T-cell (primary cell): ENCODE measurements around the gene WDR45. TPM values are rescaled to one million over a fixed set of nuclear protein-coding genes. Genes with fewer than 3 reads are reported as not detected.

ENCODE experiments used
- ATAC-seq, 4 experiments: fragments of 200-7000 bp in 3 of 4; fragments of 150-1000 bp in 1 of 4; cut with Tn5 transposase; replicated peaks in 1 of 4; 1 replicate in 3 of 4; 2 replicates in 1 of 4; pipeline ENCODE4 v1.10.0; 2021; ENCODE audit warnings: moderate library complexity in 3 of 4, mild to moderate bottlenecking in 2 of 4, moderate number of reproducible peaks in 1 of 4
- CTCF ChIA-PET, 2 donors: fragments of 300-600 bp; sonication (Branson Sonifier 250); formaldehyde crosslinking; loops; one replicate each; lab custom pipeline; 2022; ENCODE audit warnings: antibody characterized with exemption in 2 of 2; lab: Charles Lee
- POLR2A ChIA-PET, 2 donors: fragments of 300-600 bp; sonication (Branson Sonifier 250); formaldehyde crosslinking; loops; one replicate each; lab custom pipeline; 2022; ENCODE audit warnings: antibody characterized with exemption in 2 of 2; lab: Charles Lee
- DNase-seq, 35 experiments: peaks; one replicate each; pipeline versions ENCODE4 v3.0.0 to v3.0.0-alpha.2; 2013 to 2023
- H3K27ac ChIP-seq: one replicate; pipeline ENCODE4 v1.5.1; 2013; ENCODE audit warnings: low read length
- H3K27me3 ChIP-seq, 2 experiments: replicated peaks in 1 of 2; 1 replicate in 1 of 2; 2 replicates in 1 of 2; pipeline versions ENCODE4 v1.6.1 to v1.7.0; 2013; ENCODE audit warnings: low read length in 1 of 2, mixed read lengths in 1 of 2; ENCODE audit not compliant: control insufficient read depth in 2 of 2, insufficient read depth in 2 of 2; ENCODE audit errors: extremely low read depth in 1 of 2
- H3K36me3 ChIP-seq, 2 donors: 1 replicate in 1 of 2; 2 replicates in 1 of 2; pipeline versions ENCODE4 v1.6.1 to v1.7.0; 2013; ENCODE audit warnings: low read length in 1 of 2; ENCODE audit not compliant: control insufficient read depth in 2 of 2, insufficient read depth in 1 of 2; ENCODE audit errors: extremely low read depth in 1 of 2
- H3K4me1 ChIP-seq, 2 experiments: 1 replicate in 1 of 2; 2 replicates in 1 of 2; pipeline versions ENCODE4 v1.6.1 to v1.7.0; 2013; ENCODE audit warnings: low read length in 2 of 2, mixed read lengths in 1 of 2; ENCODE audit not compliant: insufficient read depth in 2 of 2, control insufficient read depth in 1 of 2; ENCODE audit errors: extremely low read depth in 1 of 2
- H3K4me3 ChIP-seq, 2 donors: 1 replicate in 1 of 2; 2 replicates in 1 of 2; pipeline versions ENCODE4 v1.5.1 to v1.7.0; 2013; ENCODE audit warnings: mild to moderate bottlenecking in 2 of 2, low read length in 1 of 2, moderate library complexity in 1 of 2; ENCODE audit not compliant: control insufficient read depth in 1 of 2; ENCODE audit errors: extremely low read depth in 1 of 2
- H3K9me3 ChIP-seq: 2 replicates; pipeline ENCODE4 v1.7.0; 2013
- H3K27ac Mint-ChIP-seq, 2 donors: one replicate each; pipeline ENCODE4 v1.8.0; 2020 to 2021; ENCODE audit warnings: mild to moderate bottlenecking in 2 of 2, mixed read lengths in 2 of 2
- H3K27me3 Mint-ChIP-seq, 2 donors: one replicate each; pipeline ENCODE4 v1.8.0; 2021 to 2022; ENCODE audit warnings: mixed read lengths in 2 of 2
- H3K36me3 Mint-ChIP-seq: one replicate; pipeline ENCODE4 v1.8.0; 2021; ENCODE audit warnings: mixed read lengths
- H3K4me1 Mint-ChIP-seq, 3 donors: one replicate each; pipeline ENCODE4 v1.8.0; 2020 to 2022; ENCODE audit warnings: mixed read lengths in 3 of 3, mild to moderate bottlenecking in 1 of 3
- H3K4me3 Mint-ChIP-seq, 3 donors: one replicate each; pipeline ENCODE4 v1.8.0; 2020 to 2022; ENCODE audit warnings: mild to moderate bottlenecking in 3 of 3, mixed read lengths in 3 of 3, moderate library complexity in 3 of 3
- H3K9me3 Mint-ChIP-seq, 3 donors: one replicate each; pipeline ENCODE4 v1.8.0; 2020 to 2022; ENCODE audit warnings: mixed read lengths in 3 of 3
- WGBS: methylation state at CpG from one replicate; pipeline ENCODE4 v1.1.5; 2013; ENCODE audit warnings: missing lambda C conversion rate; ENCODE audit not compliant: insufficient coverage; 5-methylcytosine and 5-hydroxymethylcytosine counted together
- total RNA-seq, 35 experiments: library from RNA in 6 of 35; stranded (reverse) in 6 of 35; fragments of 120-200 nt in 1 of 35; gene quantifications; one replicate each; pipeline versions ENCODE4 v1.2.1 to v1.2.4 and lab custom pipeline; 2013 to 2026

Gene WDR45
- total RNA-seq, 5 donors from 2014 or later (not counting 1 experiment from before 2014, with no cell fraction given), result 66.2 to 134 (median 112) TPM

- no peaks in the 10 kb centered on the region for H3K9me3 ChIP-seq
- Mint-ChIP-seq H3K9me3 (no peaks in the 10 kb centered on the region), H3K27ac (peak overlapping the region; percentile 61 to 66), H3K4me3 (peak overlapping the region; percentile 0 to 70 (median 65)), H3K36me3 (peaks cover 36% of the 10 kb centered on the region), H3K27me3 (no peaks in the 10 kb centered on the region), H3K4me1 (peaks cover 18 to 37% (median 30%) of the 10 kb centered on the region in 3 donors)
- peaks cover 2 to 22% of the 10 kb centered on the region in 2 experiments for H3K4me1 ChIP-seq
- peak overlapping the region in 1 of 2 donors; percentile 33 for H3K4me3 ChIP-seq
- ATAC-seq, result no peak
- H3K36me3 ChIP-seq, result peaks cover 0 to 49% of the 10 kb centered on the region in 2 donors
- no peaks in the 10 kb centered on the region for H3K27me3 ChIP-seq
- no peak for DNase-seq
- H3K27ac ChIP-seq, result no peak overlapping the region
- ChIA-PET POLR2A (interaction anchor here in 1 of 2 donors (0.6 kb wide), 1 partner anchor 9 kb away, joined by 3 read pairs; no protein-coding TSS in a partner anchor), CTCF (no interaction called here)
- 80% methylated on average over 1 of the region's 5 CpGs for WGBS
Observed at GRCh38 chrX:49116716-49117115, 37.0 kb upstream of the WDR45 start.

GRCh38 chrX:49116076-49116475, 36.4 kb upstream of the WDR45 start:
- peaks cover 15 to 33% (median 30%) of the 10 kb centered on the region in 3 donors for H3K4me1 Mint-ChIP-seq

GRCh38 chrX:49111791-49112190, 32.1 kb upstream of the WDR45 start:
- H3K36me3 Mint-ChIP-seq, result peaks cover 24% of the 10 kb centered on the region
- peaks cover 0 to 43% of the 10 kb centered on the region in 2 donors for H3K36me3 ChIP-seq
- H3K27ac ChIP-seq, result no peak overlapping the region
- WGBS, result no CpG with 5 or more reads among the region's 3 CpGs
- ChIA-PET POLR2A (interaction anchor here in 1 of 2 donors (0.6 kb wide), 1 partner anchor 38 kb away, joined by 10 read pairs; no protein-coding TSS in a partner anchor), CTCF (no interaction called here)
- no peak for DNase-seq
- no peak overlapping the region for H3K4me3 Mint-ChIP-seq
- ATAC-seq, result no peak
- no peaks in the 10 kb centered on the region for H3K9me3 Mint-ChIP-seq
- H3K27ac Mint-ChIP-seq, result no peak overlapping the region
- H3K27me3 ChIP-seq, result no peaks in the 10 kb centered on the region
- no peaks in the 10 kb centered on the region for H3K9me3 ChIP-seq
- peaks cover 0 to 8% of the 10 kb centered on the region in 2 experiments for H3K4me1 ChIP-seq
- H3K27me3 Mint-ChIP-seq, result peaks cover 0 to 5% of the 10 kb centered on the region in 2 donors
- H3K4me3 ChIP-seq, result no peak overlapping the region
- peaks cover 7 to 14% (median 13%) of the 10 kb centered on the region in 3 donors for H3K4me1 Mint-ChIP-seq

More at GRCh38 chrX:49116076-49116475, 36.4 kb upstream of the WDR45 start:
- peaks cover 2 to 22% of the 10 kb centered on the region in 2 experiments for H3K4me1 ChIP-seq
- no peak for DNase-seq
- no peak for ATAC-seq
- POLR2A ChIA-PET, result interaction anchor here in 1 of 2 donors (0.5 kb wide), 1 partner anchor 33 kb away, joined by 5 read pairs; no protein-coding TSS in a partner anchor
- H3K4me3 ChIP-seq, result no peak overlapping the region
- Mint-ChIP-seq H3K9me3 (no peaks in the 10 kb centered on the region), H3K27ac (no peak overlapping the region), H3K27me3 (no peaks in the 10 kb centered on the region), H3K4me3 (peak overlapping the region in 1 of 3 donors; percentile 70), H3K36me3 (peaks cover 32% of the 10 kb centered on the region)
- H3K9me3 ChIP-seq, result no peaks in the 10 kb centered on the region
- peaks cover 0 to 51% of the 10 kb centered on the region in 2 donors for H3K36me3 ChIP-seq
- CTCF ChIA-PET, result no interaction called here
- H3K27me3 ChIP-seq, result no peaks in the 10 kb centered on the region
- H3K27ac ChIP-seq, result no peak overlapping the region
- WGBS, result no CpG with 5 or more reads among the region's 8 CpGs

- peaks cover 0 to 5% (median 2%) of the 10 kb centered on the region in 3 donors for H3K4me1 Mint-ChIP-seq
- ATAC-seq (no peak), DNase-seq (no peak)
- no peak overlapping the region for H3K4me3 ChIP-seq
- ChIA-PET POLR2A (no interaction called here), CTCF (no interaction called here)
- no peak overlapping the region for H3K4me3 Mint-ChIP-seq
- H3K27me3 ChIP-seq, result no peaks in the 10 kb centered on the region
- H3K27me3 Mint-ChIP-seq, result peaks cover 0 to 5% of the 10 kb centered on the region in 2 donors
- H3K9me3 Mint-ChIP-seq, result no peaks in the 10 kb centered on the region
- no peaks in the 10 kb centered on the region for H3K4me1 ChIP-seq
- no peak overlapping the region for H3K27ac ChIP-seq
- H3K36me3 Mint-ChIP-seq, result peaks cover 15% of the 10 kb centered on the region
- peaks cover 0 to 34% of the 10 kb centered on the region in 2 donors for H3K36me3 ChIP-seq
- H3K27ac Mint-ChIP-seq, result no peak overlapping the region
- no peaks in the 10 kb centered on the region for H3K9me3 ChIP-seq
- 100% methylated on average over 3 of the region's 3 CpGs for WGBS
Observed at GRCh38 chrX:49110417-49110816, 30.7 kb upstream of the WDR45 start.

- ChIA-PET CTCF (no interaction called here), POLR2A (no interaction called here)
Observed at GRCh38 chrX:49108641-49109040, 29.0 kb upstream of the WDR45 start.

GRCh38 chrX:49106930-49107329, 27.2 kb upstream of the WDR45 start:
- Histone ChIP-seq H3K27ac (no peak overlapping the region), H3K9me3 (no peaks in the 10 kb centered on the region), H3K4me1 (peaks cover 0 to under 1% of the 10 kb centered on the region in 2 experiments), H3K36me3 (peaks cover 0 to 16% of the 10 kb centered on the region in 2 donors), H3K4me3 (no peak overlapping the region), H3K27me3 (no peaks in the 10 kb centered on the region)
- peaks cover 0 to 5% (median 0%) of the 10 kb centered on the region in 3 donors for H3K4me1 Mint-ChIP-seq
- H3K36me3 Mint-ChIP-seq, result peaks cover 6% of the 10 kb centered on the region
- DNase-seq, result peak in 2 of 35 experiments; percentile 10 to 21
- H3K4me3 Mint-ChIP-seq, result no peak overlapping the region
- ATAC-seq, result peak in 2 of 4 experiments; percentile 42 to 55
- ChIA-PET CTCF (interaction anchor here in 1 of 2 donors (0.6 kb wide), 1 partner anchor 11 kb away, joined by 4 read pairs; no protein-coding TSS in a partner anchor), POLR2A (no interaction called here)
- H3K27me3 Mint-ChIP-seq, result peaks cover 0 to 5% of the 10 kb centered on the region in 2 donors
- no peaks in the 10 kb centered on the region for H3K9me3 Mint-ChIP-seq
- no peak overlapping the region for H3K27ac Mint-ChIP-seq
- 100% methylated on average over 2 of the region's 7 CpGs for whole genome bisulfite sequencing

More at GRCh38 chrX:49108641-49109040, 29.0 kb upstream of the WDR45 start:
- Mint-ChIP-seq H3K36me3 (peaks cover 13% of the 10 kb centered on the region), H3K4me1 (peaks cover 0 to 5% (median 0%) of the 10 kb centered on the region in 3 donors), H3K9me3 (no peaks in the 10 kb centered on the region), H3K27me3 (peaks cover 0 to 5% of the 10 kb centered on the region in 2 donors), H3K27ac (no peak overlapping the region), H3K4me3 (no peak overlapping the region)
- H3K4me1 ChIP-seq, result no peaks in the 10 kb centered on the region
- WGBS, result no CpG with 5 or more reads among the region's 2 CpGs
- peaks cover 0 to 31% of the 10 kb centered on the region in 2 donors for H3K36me3 ChIP-seq
- H3K4me3 ChIP-seq, result no peak overlapping the region
- no peaks in the 10 kb centered on the region for H3K9me3 ChIP-seq
- no peak for ATAC-seq
- no peak overlapping the region for H3K27ac ChIP-seq
- DNase-seq, result no peak
- no peaks in the 10 kb centered on the region for H3K27me3 ChIP-seq
